ENCODE measurements around the gene WDR37. TPM values are rescaled to one million over a fixed set of nuclear protein-coding genes. Genes with fewer than 3 reads are reported as not detected.

Gene WDR37
- total RNA-seq, 1 experiment from 2014 or later, result 9.6 TPM

DNA sequence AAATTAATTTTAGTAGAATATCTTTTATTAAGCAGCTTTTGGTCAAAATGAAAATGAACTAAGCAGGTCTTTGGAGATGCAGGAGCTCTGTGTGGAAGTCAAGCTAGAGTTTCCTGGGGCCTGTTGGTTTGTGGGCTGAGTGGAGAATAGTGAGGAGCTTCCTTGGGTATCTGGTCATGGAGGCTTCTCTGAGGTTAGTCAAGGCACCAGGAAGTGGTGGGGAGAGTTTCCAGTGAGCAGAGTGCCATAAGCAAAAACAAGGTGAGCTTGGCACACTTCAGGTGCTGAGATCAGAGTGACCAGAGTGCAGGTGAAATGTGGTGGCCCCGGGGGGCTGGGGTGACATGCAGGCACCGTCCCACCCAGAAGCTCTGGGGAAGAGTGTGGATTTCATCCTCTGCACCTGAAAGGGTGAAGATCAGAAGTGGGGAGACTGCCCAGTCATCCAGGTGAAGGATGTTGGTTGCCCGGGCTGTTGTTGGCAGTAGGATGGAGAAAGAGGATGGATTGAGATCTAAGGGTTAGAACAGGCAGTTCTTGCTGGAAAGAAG is 77.4 kb downstream of the WDR37 start:
- Histone ChIP-seq H3K27ac (ENCODE audit: low read length) (no peak overlapping the region), H3K4me1 (ENCODE audit: control insufficient read depth, insufficient read depth, low read length) (no peaks in the 10 kb centered on the region), H3K36me3 (ENCODE audit: control insufficient read depth, insufficient read depth, low read length) (no peaks in the 10 kb centered on the region), H3K9me3 (ENCODE audit: control insufficient read depth, insufficient read depth, low read depth, low read length) (no peaks in the 10 kb centered on the region), H3K27me3 (ENCODE audit: control insufficient read depth, insufficient read depth, low read length) (no peaks in the 10 kb centered on the region), H3K4me3 (ENCODE audit: low read depth in 2 of 2, low read length in 2 of 2) (no peak overlapping the region)
- in situ Hi-C loops (cut with HindIII; ENCODE audit: low pct_unique_long_range_greater_than_20kb, low sequenced_read_pairs) (no loop called here), intact Hi-C loops (cut with micrococcal nuclease; ENCODE audit: unreplicated experiment) (no loop called here)
- ChIA-PET POLR2A (no interaction called here), CTCF (no interaction called here)
- TF ChIP-seq POLR2AphosphoS5 (IDR thresholded peaks at IDR 0.05; ENCODE audit: low read depth, low read length), result no peak
- no TSS peak for BruUV-seq (replicated peaks)
- ATAC-seq (no peak), DNase-seq (ENCODE audit: low read depth, low spot score) (no peak)

- intact Hi-C loops (cut with micrococcal nuclease; ENCODE audit: unreplicated experiment), result no loop called here
- H3K36me3 ChIP-seq (ENCODE audit: control insufficient read depth, insufficient read depth, low read length), result no peaks in the 10 kb centered on the region
- ATAC-seq, result no peak
- no peak for DNase-seq (ENCODE audit: low read depth, low spot score)
- TF ChIP-seq TCF7L2 (IDR thresholded peaks at IDR 0.05; ENCODE audit: low read depth, low read length) (no peak), SIN3A (IDR thresholded peaks at IDR 0.05; ENCODE audit: borderline replicate concordance, insufficient read depth, low read depth, low read length) (no peak), POLR2AphosphoS5 (IDR thresholded peaks at IDR 0.05; ENCODE audit: low read depth, low read length) (no peak)
- TF ChIP-seq, protein P1, sequence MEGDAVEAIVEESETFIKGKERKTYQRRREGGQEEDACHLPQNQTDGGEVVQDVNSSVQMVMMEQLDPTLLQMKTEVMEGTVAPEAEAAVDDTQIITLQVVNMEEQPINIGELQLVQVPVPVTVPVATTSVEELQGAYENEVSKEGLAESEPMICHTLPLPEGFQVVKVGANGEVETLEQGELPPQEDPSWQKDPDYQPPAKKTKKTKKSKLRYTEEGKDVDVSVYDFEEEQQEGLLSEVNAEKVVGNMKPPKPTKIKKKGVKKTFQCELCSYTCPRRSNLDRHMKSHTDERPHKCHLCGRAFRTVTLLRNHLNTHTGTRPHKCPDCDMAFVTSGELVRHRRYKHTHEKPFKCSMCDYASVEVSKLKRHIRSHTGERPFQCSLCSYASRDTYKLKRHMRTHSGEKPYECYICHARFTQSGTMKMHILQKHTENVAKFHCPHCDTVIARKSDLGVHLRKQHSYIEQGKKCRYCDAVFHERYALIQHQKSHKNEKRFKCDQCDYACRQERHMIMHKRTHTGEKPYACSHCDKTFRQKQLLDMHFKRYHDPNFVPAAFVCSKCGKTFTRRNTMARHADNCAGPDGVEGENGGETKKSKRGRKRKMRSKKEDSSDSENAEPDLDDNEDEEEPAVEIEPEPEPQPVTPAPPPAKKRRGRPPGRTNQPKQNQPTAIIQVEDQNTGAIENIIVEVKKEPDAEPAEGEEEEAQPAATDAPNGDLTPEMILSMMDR (IDR thresholded peaks at IDR 0.05), result no peak
- TF ChIP-seq, protein P2, sequence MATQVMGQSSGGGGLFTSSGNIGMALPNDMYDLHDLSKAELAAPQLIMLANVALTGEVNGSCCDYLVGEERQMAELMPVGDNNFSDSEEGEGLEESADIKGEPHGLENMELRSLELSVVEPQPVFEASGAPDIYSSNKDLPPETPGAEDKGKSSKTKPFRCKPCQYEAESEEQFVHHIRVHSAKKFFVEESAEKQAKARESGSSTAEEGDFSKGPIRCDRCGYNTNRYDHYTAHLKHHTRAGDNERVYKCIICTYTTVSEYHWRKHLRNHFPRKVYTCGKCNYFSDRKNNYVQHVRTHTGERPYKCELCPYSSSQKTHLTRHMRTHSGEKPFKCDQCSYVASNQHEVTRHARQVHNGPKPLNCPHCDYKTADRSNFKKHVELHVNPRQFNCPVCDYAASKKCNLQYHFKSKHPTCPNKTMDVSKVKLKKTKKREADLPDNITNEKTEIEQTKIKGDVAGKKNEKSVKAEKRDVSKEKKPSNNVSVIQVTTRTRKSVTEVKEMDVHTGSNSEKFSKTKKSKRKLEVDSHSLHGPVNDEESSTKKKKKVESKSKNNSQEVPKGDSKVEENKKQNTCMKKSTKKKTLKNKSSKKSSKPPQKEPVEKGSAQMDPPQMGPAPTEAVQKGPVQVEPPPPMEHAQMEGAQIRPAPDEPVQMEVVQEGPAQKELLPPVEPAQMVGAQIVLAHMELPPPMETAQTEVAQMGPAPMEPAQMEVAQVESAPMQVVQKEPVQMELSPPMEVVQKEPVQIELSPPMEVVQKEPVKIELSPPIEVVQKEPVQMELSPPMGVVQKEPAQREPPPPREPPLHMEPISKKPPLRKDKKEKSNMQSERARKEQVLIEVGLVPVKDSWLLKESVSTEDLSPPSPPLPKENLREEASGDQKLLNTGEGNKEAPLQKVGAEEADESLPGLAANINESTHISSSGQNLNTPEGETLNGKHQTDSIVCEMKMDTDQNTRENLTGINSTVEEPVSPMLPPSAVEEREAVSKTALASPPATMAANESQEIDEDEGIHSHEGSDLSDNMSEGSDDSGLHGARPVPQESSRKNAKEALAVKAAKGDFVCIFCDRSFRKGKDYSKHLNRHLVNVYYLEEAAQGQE (IDR thresholded peaks at IDR 0.05; ENCODE audit: insufficient read depth in 1 of 2, low read depth in 2 of 2, low read length in 1 of 2), result no peak
- no peaks in the 10 kb centered on the region for H3K27me3 ChIP-seq (ENCODE audit: control insufficient read depth, insufficient read depth, low read length)
- no TSS peak for BruUV-seq (replicated peaks)
- H3K4me3 ChIP-seq (ENCODE audit: low read depth in 2 of 2, low read length in 2 of 2), result no peak overlapping the region
- no peaks in the 10 kb centered on the region for H3K9me3 ChIP-seq (ENCODE audit: control insufficient read depth, insufficient read depth, low read depth, low read length)
- ChIA-PET CTCF (no interaction called here), POLR2A (no interaction called here)
- in situ Hi-C loops (cut with HindIII; ENCODE audit: low pct_unique_long_range_greater_than_20kb, low sequenced_read_pairs), result no loop called here
- H3K27ac ChIP-seq (ENCODE audit: low read length), result no peak overlapping the region
- H3K4me1 ChIP-seq (ENCODE audit: control insufficient read depth, insufficient read depth, low read length), result no peaks in the 10 kb centered on the region
Observed at GRCh38 chr10:1134156-1134555, 78.0 kb downstream of the WDR37 start.

DNA sequence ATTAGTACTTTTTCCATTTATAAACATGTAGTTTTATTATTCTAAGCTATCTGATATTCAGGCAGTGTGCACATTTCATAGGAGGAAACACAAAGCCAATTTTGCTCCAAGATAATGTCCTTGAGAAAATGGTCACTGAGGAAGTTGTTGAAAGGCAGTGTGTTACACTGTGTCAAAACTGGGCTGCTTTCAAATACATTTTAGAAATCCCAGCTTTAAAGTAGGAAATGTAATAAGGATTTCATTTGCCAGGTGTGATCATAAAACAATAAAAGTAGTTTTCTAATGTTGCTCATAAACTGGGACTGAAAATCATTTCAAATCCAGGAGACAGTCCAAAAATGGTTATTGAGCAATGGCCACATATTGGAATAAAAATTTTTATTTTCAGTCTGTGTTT is 80.1 kb downstream of the WDR37 start:
- in situ Hi-C loops (cut with HindIII; ENCODE audit: low pct_unique_long_range_greater_than_20kb, low sequenced_read_pairs) (no loop called here), intact Hi-C loops (cut with micrococcal nuclease; ENCODE audit: unreplicated experiment) (no loop called here)
- H3K27ac ChIP-seq (ENCODE audit: low read length), result no peak overlapping the region
- DNase-seq (ENCODE audit: low read depth, low spot score) (no peak), ATAC-seq (no peak)
- CTCF ChIA-PET, result no interaction called here
- TF ChIP-seq TCF7L2 (IDR thresholded peaks at IDR 0.05; ENCODE audit: low read depth, low read length), result no peak
- TF ChIP-seq, protein P2 (IDR thresholded peaks at IDR 0.05; ENCODE audit: insufficient read depth in 1 of 2, low read depth in 2 of 2, low read length in 1 of 2), result no peak
- TF ChIP-seq, protein P1 (IDR thresholded peaks at IDR 0.05), result no peak
- no peak for TF ChIP-seq POLR2AphosphoS5 (IDR thresholded peaks at IDR 0.05; ENCODE audit: low read depth, low read length)
- TF ChIP-seq SIN3A (IDR thresholded peaks at IDR 0.05; ENCODE audit: borderline replicate concordance, insufficient read depth, low read depth, low read length), result no peak
- no peaks in the 10 kb centered on the region for H3K4me1 ChIP-seq (ENCODE audit: control insufficient read depth, insufficient read depth, low read length)
- POLR2A ChIA-PET, result no interaction called here
- H3K4me3 ChIP-seq (ENCODE audit: low read depth in 2 of 2, low read length in 2 of 2), result no peak overlapping the region
- H3K27me3 ChIP-seq (ENCODE audit: control insufficient read depth, insufficient read depth, low read length), result no peaks in the 10 kb centered on the region
- H3K9me3 ChIP-seq (ENCODE audit: control insufficient read depth, insufficient read depth, low read depth, low read length), result no peaks in the 10 kb centered on the region
- H3K36me3 ChIP-seq (ENCODE audit: control insufficient read depth, insufficient read depth, low read length), result no peaks in the 10 kb centered on the region
- no TSS peak for BruUV-seq (replicated peaks)
